ENCODE measurements around the gene HSPA4.

DNA sequence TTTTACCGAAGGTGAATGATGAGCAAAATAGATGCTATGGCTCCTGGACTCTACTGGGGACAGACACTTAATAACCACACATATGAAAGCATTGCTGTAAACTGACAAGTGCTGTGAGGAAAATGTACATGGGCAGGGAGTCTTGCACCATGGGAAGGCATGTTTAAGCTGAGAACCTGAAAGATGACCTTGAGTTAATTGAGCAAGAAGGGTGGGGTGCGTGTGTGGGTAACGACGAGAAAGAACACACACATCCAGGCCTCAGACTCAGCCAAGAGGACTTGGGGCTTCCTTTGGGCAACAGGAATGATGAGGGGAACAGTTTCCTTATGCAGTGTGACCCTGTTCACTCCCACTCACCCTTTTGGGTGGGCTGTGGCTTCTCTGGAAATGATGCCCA lies 73.1 kb downstream of the HSPA4 start:
- no peak for TF ChIP-seq EZH2 (IDR thresholded peaks at IDR 0.05; ENCODE audit: borderline replicate concordance, insufficient read depth, low read depth, low read length, poor library complexity, severe bottlenecking)
- TF ChIP-seq, protein P1, sequence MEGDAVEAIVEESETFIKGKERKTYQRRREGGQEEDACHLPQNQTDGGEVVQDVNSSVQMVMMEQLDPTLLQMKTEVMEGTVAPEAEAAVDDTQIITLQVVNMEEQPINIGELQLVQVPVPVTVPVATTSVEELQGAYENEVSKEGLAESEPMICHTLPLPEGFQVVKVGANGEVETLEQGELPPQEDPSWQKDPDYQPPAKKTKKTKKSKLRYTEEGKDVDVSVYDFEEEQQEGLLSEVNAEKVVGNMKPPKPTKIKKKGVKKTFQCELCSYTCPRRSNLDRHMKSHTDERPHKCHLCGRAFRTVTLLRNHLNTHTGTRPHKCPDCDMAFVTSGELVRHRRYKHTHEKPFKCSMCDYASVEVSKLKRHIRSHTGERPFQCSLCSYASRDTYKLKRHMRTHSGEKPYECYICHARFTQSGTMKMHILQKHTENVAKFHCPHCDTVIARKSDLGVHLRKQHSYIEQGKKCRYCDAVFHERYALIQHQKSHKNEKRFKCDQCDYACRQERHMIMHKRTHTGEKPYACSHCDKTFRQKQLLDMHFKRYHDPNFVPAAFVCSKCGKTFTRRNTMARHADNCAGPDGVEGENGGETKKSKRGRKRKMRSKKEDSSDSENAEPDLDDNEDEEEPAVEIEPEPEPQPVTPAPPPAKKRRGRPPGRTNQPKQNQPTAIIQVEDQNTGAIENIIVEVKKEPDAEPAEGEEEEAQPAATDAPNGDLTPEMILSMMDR (IDR thresholded peaks at IDR 0.05): no peak

All from B cell (primary cell).